Ovary (tissue), 3 donors: ENCODE results near the gene FOXP1.

Experiments
- CTCF ChIP-seq, 3 donors: fragments of 450-650 bp in 2 of 3; fragments of 200-600 bp in 1 of 3; IDR thresholded peaks; one replicate each; pipeline versions ENCODE4 v1.5.1 to v1.8.0; 2016 to 2022; ENCODE audit warnings: antibody characterized with exemption in 3 of 3, mild to moderate bottlenecking in 1 of 3
- POLR2A ChIP-seq: fragments of 450-650 bp; IDR thresholded peaks from one replicate; pipeline ENCODE4 v1.6.1; 2017; ENCODE audit warnings: antibody characterized with exemption, mild to moderate bottlenecking, moderate library complexity
- donor health status: DM: no; HTN: no; CAD: no.

- no peak for TF ChIP-seq CTCF (IDR thresholded peaks at IDR 0.05)
- no peak for TF ChIP-seq POLR2A
Observed at GRCh38 chr3:71585131-71585530, 1.6 kb upstream of the FOXP1 start.
